Heart left ventricle (tissue), 16 donors: ENCODE data around the gene TENM3. TPM values are rescaled to one million over a fixed set of nuclear protein-coding genes. Genes with fewer than 3 reads are reported as not detected.

Experiments used
- ATAC-seq, 4 donors: fragments of 200-7000 bp; cut with Tn5 transposase; one replicate each; pipeline ENCODE4 v1.9.1; 2020 to 2022; ENCODE audit warnings: moderate library complexity in 4 of 4, mild to moderate bottlenecking in 3 of 4, moderate number of reproducible peaks in 1 of 4
- DNase-seq, 5 donors: peaks; one replicate each; pipeline ENCODE4 v3.0.0-alpha.2; 2020
- H3K27ac ChIP-seq, 12 donors: fragments of 200-600 bp; sonication (generic) in 4 of 12; one replicate each; pipeline versions ENCODE4 v1.5.0 to v1.8.0; 2016 to 2022; ENCODE audit warnings: mild to moderate bottlenecking in 2 of 12
- H3K27me3 ChIP-seq, 9 donors: fragments of 200-600 bp; sonication (generic) in 2 of 9; one replicate each; pipeline versions ENCODE4 v1.5.1 to v1.8.0; 2016 to 2022; ENCODE audit warnings: mild to moderate bottlenecking in 3 of 9
- H3K36me3 ChIP-seq, 9 donors: fragments of 200-600 bp; sonication (generic) in 2 of 9; one replicate each; pipeline versions ENCODE4 v1.5.0 to v1.8.0; 2018 to 2022; ENCODE audit warnings: mild to moderate bottlenecking in 2 of 9
- H3K4me1 ChIP-seq, 12 donors: fragments of 200-600 bp; sonication (generic) in 4 of 12; one replicate each; pipeline versions ENCODE4 v1.5.0 to v1.8.0; 2016 to 2022; ENCODE audit warnings: mild to moderate bottlenecking in 3 of 12
- H3K4me3 ChIP-seq, 12 donors: fragments of 200-600 bp; sonication (generic) in 4 of 12; one replicate each; pipeline versions ENCODE4 v1.5.0 to v1.8.0; 2017 to 2022; ENCODE audit warnings: mild to moderate bottlenecking in 9 of 12, moderate library complexity in 4 of 12
- H3K9me3 ChIP-seq, 12 donors: fragments of 200-600 bp; sonication (generic) in 4 of 12; one replicate each; pipeline versions ENCODE4 v1.5.0 to v1.8.0; 2016 to 2022; ENCODE audit warnings: mild to moderate bottlenecking in 1 of 12
- CTCF ChIP-seq, 12 donors: fragments of 200-600 bp; sonication (generic) in 4 of 12; IDR thresholded peaks; one replicate each; pipeline versions ENCODE4 v1.5.0 to v1.8.0; 2018 to 2022; ENCODE audit warnings: antibody characterized with exemption in 12 of 12, mild to moderate bottlenecking in 5 of 12
- POLR2A ChIP-seq, 2 donors: fragments of 450-650 bp; IDR thresholded peaks; one replicate each; pipeline ENCODE4 v1.6.1; 2017; ENCODE audit warnings: antibody characterized with exemption in 2 of 2, mild to moderate bottlenecking in 2 of 2, moderate library complexity in 2 of 2
- WGBS, 4 donors: extraction: QIAGEN DNeasy Blood & Tissue Kit in 2 of 4; methylation state at CpG; one replicate each; pipeline versions ENCODE4 v1.1.5 to v1.1.7; 2013 to 2018; 5-methylcytosine and 5-hydroxymethylcytosine counted together
- intact Hi-C, 10 donors: fragments of 100-400 bp; cut with DNase I; formaldehyde crosslinking; loops; one replicate each; pipeline versions ENCODE4 v1.11.1 to v1.14.2; 2022
- polyA plus RNA-seq, 2 donors: library from polyadenylated mRNA; stranded (reverse); fragments of 200-250 nt; gene quantifications; one replicate each; pipeline ENCODE4 v1.2.3, GENCODE V29; 2013
- total RNA-seq, 9 donors: library from RNA; depleted of rRNA in 2 of 9; stranded (reverse); fragments of >200 nt in 2 of 9; fragmentation: NEBNext Ultra II Directional in 3 of 9; extraction: Animal tissue kit (Norgen Biotek cat#: 25700) in 3 of 9; gene quantifications; one replicate each; pipeline versions ENCODE4 v1.1.0 to v1.2.4, GENCODE V29; 2016 to 2023
- donor health status: ischemic (EF 13 %, LVEDD 7.1; RV severe dilation, severe dysfunction).
- donor health status: healthy with polysubstance abuse.
- donor health status: DM: no; HTN: yes; CAD: no.
- donor health status: DM: no; HTN: no; CAD: no.
- donor health status: ischemic (EF 25% LVEDD 6.9; RV normal size, moderate dysfunction).
- donor health status: ischemic (EF 25% LVEDD 5.7; RV mildly dilated, moderate dysfunction).
- donor health status: healthy.
- donor health status: DM: yes; HTN: yes; CAD: no.
- donor health status: ischemic (EF 35%, LVEDD 5.7; RV mildly dilated, moderate dysfunction).
- donor health status: nonischemic (EF 11% LVEDD 7.7; RV severe dilation, severe dysfunction).
- donor health status: DM: yes; HTN: yes; CAD: no.
- donor health status: PGD.
- donor health status: ischemic (EF 29% LVEDD 5.4; RV normal size, mild dysfunction).
- donor health status: nonischemic (EF 23%, LVEDD 6.1; RV moderate dilation, normal function).

TENM3 gene
- total and polyA plus RNA-seq, 11 donors, result 0.19 to 10.3 (median 2.5) TPM

- peak overlapping the region; percentile 57 to 92 (median 68) for H3K4me3 ChIP-seq
- peak; percentile 100 for ATAC-seq
- peak overlapping the region in 9 of 12 donors; percentile 4 to 84 (median 43) for H3K27ac ChIP-seq
- peak; percentile 86 to 94 (median 92) for DNase-seq
- H3K36me3 ChIP-seq, result no peaks in the 10 kb centered on the region
- WGBS, 4 donors, result 0 to 1% (median 1%) methylated on average over 17 to 113 of the region's 113 CpGs; no CpG with 5 or more reads in 1 of the 4 donors
- intact Hi-C loops, result no loop called here
- H3K9me3 ChIP-seq, result no peaks in the 10 kb centered on the region
- TF ChIP-seq CTCF (IDR thresholded peaks at IDR 0.05), result no peak
- peak in 1 of 2 donors; percentile 63 for TF ChIP-seq POLR2A (IDR thresholded peaks at IDR 0.05)
- peaks cover 0 to 55% (median 0%) of the 10 kb centered on the region in 9 donors for H3K27me3 ChIP-seq
- peaks cover 0 to 16% (median 5%) of the 10 kb centered on the region in 12 donors for H3K4me1 ChIP-seq
Measured at GRCh38 chr4:182448281-182449151, 205.3 kb downstream of the TENM3 start.

GRCh38 chr4:182449186-182449929 is 206.2 kb downstream of the TENM3 start:
- no peak for DNase-seq
- peak overlapping the region in 4 of 12 donors; percentile 31 to 63 (median 58) for H3K27ac ChIP-seq
- TF ChIP-seq POLR2A (IDR thresholded peaks at IDR 0.05), result no peak
- no peak for TF ChIP-seq CTCF (IDR thresholded peaks at IDR 0.05)
- H3K36me3 ChIP-seq, result no peaks in the 10 kb centered on the region
- peaks cover 0 to 16% (median 5%) of the 10 kb centered on the region in 12 donors for H3K4me1 ChIP-seq
- intact Hi-C loops, result no loop called here
- H3K4me3 ChIP-seq, result peak overlapping the region; percentile 24 to 92 (median 68)
- peaks cover 0 to 55% (median 0%) of the 10 kb centered on the region in 9 donors for H3K27me3 ChIP-seq
- no peaks in the 10 kb centered on the region for H3K9me3 ChIP-seq
- 1 to 3% (median 1%) methylated on average over 17 to 34 of the region's 34 CpGs for WGBS, 4 donors
- ATAC-seq, result no peak

GRCh38 chr4:182449930-182450439 is 206.8 kb downstream of the TENM3 start:
- ATAC-seq (no peak), DNase-seq (no peak)
- WGBS, 4 donors, result 20 to 28% (median 22%) methylated on average over 4 of the region's 4 CpGs
- intact Hi-C loops, result no loop called here
- Histone ChIP-seq H3K27me3 (peaks cover 0 to 55% (median 0%) of the 10 kb centered on the region in 9 donors), H3K4me1 (peaks cover 0 to 16% (median 5%) of the 10 kb centered on the region in 12 donors), H3K9me3 (no peaks in the 10 kb centered on the region), H3K27ac (peak overlapping the region in 2 of 12 donors; percentile 31 to 63), H3K4me3 (peak overlapping the region in 11 of 12 donors; percentile 24 to 92 (median 69)), H3K36me3 (no peaks in the 10 kb centered on the region)
- no peak for TF ChIP-seq CTCF (IDR thresholded peaks at IDR 0.05)
- TF ChIP-seq POLR2A (IDR thresholded peaks at IDR 0.05), result no peak
